Panc1 (cell line): ENCODE results near the gene CAMKK1. TPM values are rescaled to one million over a fixed set of nuclear protein-coding genes. Genes with fewer than 3 reads are reported as not detected.

Experiments used
- ATAC-seq: fragments of 200-7000 bp; cut with Tn5 transposase; 2 replicates; pipeline ENCODE4 v1.9.1; 2020; ENCODE audit warnings: mild to moderate bottlenecking, moderate library complexity
- BruUV-seq: library from RNA; stranded (reverse); fragments of 400-500 nt; replicated peaks from 2 replicates; lab custom pipeline; 2021; lab: Mats Ljungman, UMichigan
- CTCF ChIA-PET: fragments of 300-600 bp; sonication (Branson Sonifier 250); formaldehyde crosslinking; loops from one replicate; lab custom pipeline; 2022; ENCODE audit warnings: antibody characterized with exemption; lab: Charles Lee
- POLR2A ChIA-PET: fragments of 300-600 bp; sonication (Branson Sonifier 250); formaldehyde crosslinking; loops from one replicate; lab custom pipeline; 2022; ENCODE audit warnings: antibody characterized with exemption; lab: Charles Lee
- DNase-seq: peaks from one replicate; pipeline ENCODE4 v3.0.0-alpha.2; 2010; ENCODE audit warnings: low read depth, low spot score
- H3K27ac ChIP-seq: 2 replicates; pipeline ENCODE4 v1.5.1; 2011; ENCODE audit warnings: mild to moderate bottlenecking, low read length, inconsistent platforms
- H3K27me3 ChIP-seq: fragments of 200-500 bp; sonication (Bioruptor generic); 2 replicates; pipeline ENCODE4 v1.6.0; 2014; ENCODE audit warnings: low read length, inconsistent platforms; ENCODE audit not compliant: control insufficient read depth, insufficient read depth
- H3K36me3 ChIP-seq: fragments of 200-500 bp; sonication (Bioruptor generic); 2 replicates; pipeline ENCODE4 v1.5.1; 2014; ENCODE audit warnings: inconsistent platforms, mild to moderate bottlenecking, low read length, moderate library complexity; ENCODE audit not compliant: control insufficient read depth, insufficient read depth
- H3K4me1 ChIP-seq: 2 replicates; pipeline ENCODE4 v1.5.1; 2011; ENCODE audit warnings: inconsistent platforms, mild to moderate bottlenecking, low read length, moderate library complexity; ENCODE audit not compliant: control insufficient read depth, insufficient read depth
- H3K4me3 ChIP-seq, 2 experiments: 2 replicates each; pipeline ENCODE4 v1.5.1; 2011 to 2012; ENCODE audit warnings: low read depth in 2 of 2, low read length in 2 of 2, mild to moderate bottlenecking in 2 of 2, inconsistent platforms in 1 of 2, moderate library complexity in 1 of 2
- H3K9me3 ChIP-seq: fragments of 200-500 bp; sonication (Bioruptor generic); 2 replicates; pipeline ENCODE4 v1.5.1; 2014; ENCODE audit warnings: low read depth, mild to moderate bottlenecking, inconsistent platforms, low read length, moderate library complexity; ENCODE audit not compliant: control insufficient read depth, insufficient read depth
- CTCF ChIP-seq: fragments of 450-650 bp; IDR thresholded peaks from 2 replicates; pipeline ENCODE4 v1.5.1; 2017; ENCODE audit warnings: mild to moderate bottlenecking
- POLR2AphosphoS5 ChIP-seq: IDR thresholded peaks from 2 replicates; pipeline ENCODE4 v1.6.1; 2012; ENCODE audit warnings: mild to moderate bottlenecking, low read depth, low read length, moderate library complexity
- REST ChIP-seq, 2 experiments: IDR thresholded peaks; 2 replicates each; pipeline ENCODE4 v1.6.1; 2011 to 2012; ENCODE audit warnings: low read depth in 2 of 2, control low read depth in 1 of 2, low read length in 1 of 2, mild to moderate bottlenecking in 1 of 2, moderate library complexity in 1 of 2; ENCODE audit not compliant: insufficient read depth in 1 of 2
- SIN3A ChIP-seq: IDR thresholded peaks from 2 replicates; pipeline ENCODE4 v1.6.1; 2012; ENCODE audit warnings: low read depth, mild to moderate bottlenecking, low read length, moderate library complexity, borderline replicate concordance; ENCODE audit not compliant: insufficient read depth
- TCF7L2 ChIP-seq: IDR thresholded peaks from 2 replicates; pipeline ENCODE4 v1.6.1; 2011; ENCODE audit warnings: mild to moderate bottlenecking, low read depth, low read length, inconsistent platforms
- in situ Hi-C: cut with HindIII; loops from 2 replicates; pipeline ENCODE4 v1.10.0; 2016; ENCODE audit warnings: low sequenced_read_pairs, low pct_unique_long_range_greater_than_20kb
- intact Hi-C: fragments of 100-400 bp; cut with micrococcal nuclease; formaldehyde crosslinking; loops from one replicate; pipeline ENCODE4 v1.10.0; 2022; ENCODE audit not compliant: unreplicated experiment
- total RNA-seq: library from RNA; stranded (reverse); gene quantifications from one replicate; pipeline ENCODE4 v1.2.1, GENCODE V29; 2021; ENCODE audit not compliant: unreplicated experiment

The CAMKK1 gene
- total RNA-seq, 1 experiment from 2014 or later, result 6.7 TPM

GRCh38 chr17:3877220-3877619, 15.6 kb downstream of the CAMKK1 start:
- no peaks in the 10 kb centered on the region for H3K9me3 ChIP-seq
- no peak overlapping the region for H3K4me3 ChIP-seq
- TF ChIP-seq TCF7L2, result no peak
- no peak for TF ChIP-seq CTCF
- no peak for TF ChIP-seq SIN3A
- TF ChIP-seq REST (IDR thresholded peaks at IDR 0.05; ENCODE audit: insufficient read depth in 1 of 2, low read depth in 2 of 2, low read length in 1 of 2), result no peak
- no peak for TF ChIP-seq POLR2AphosphoS5
- BruUV-seq, result no TSS peak
- no peaks in the 10 kb centered on the region for H3K36me3 ChIP-seq
- H3K4me1 ChIP-seq, result no peaks in the 10 kb centered on the region
- in situ Hi-C loops (no loop called here), intact Hi-C loops (no loop called here)
- no peak for ATAC-seq
- DNase-seq, result no peak
- ChIA-PET POLR2A (no interaction called here), CTCF (no interaction called here)
- H3K27ac ChIP-seq, result no peak overlapping the region
- H3K27me3 ChIP-seq, result no peaks in the 10 kb centered on the region

- ATAC-seq (no peak), DNase-seq (no peak)
- no peaks in the 10 kb centered on the region for H3K4me1 ChIP-seq
- no peak overlapping the region for H3K27ac ChIP-seq
- no peak overlapping the region for H3K4me3 ChIP-seq
- no peak for TF ChIP-seq REST (IDR thresholded peaks at IDR 0.05; ENCODE audit: insufficient read depth in 1 of 2, low read depth in 2 of 2, low read length in 1 of 2)
- TF ChIP-seq TCF7L2, result no peak
- TF ChIP-seq CTCF, result no peak
- no peak for TF ChIP-seq SIN3A
- TF ChIP-seq POLR2AphosphoS5, result no peak
- ChIA-PET CTCF (no interaction called here), POLR2A (no interaction called here)
- in situ Hi-C loops (no loop called here), intact Hi-C loops (no loop called here)
- no peaks in the 10 kb centered on the region for H3K9me3 ChIP-seq
- H3K36me3 ChIP-seq, result no peaks in the 10 kb centered on the region
- no TSS peak for BruUV-seq
- H3K27me3 ChIP-seq, result no peaks in the 10 kb centered on the region
These were observed 17.5 kb downstream of the CAMKK1 start for GRCh38 chr17:3875317-3875716.
